HG03457 (cell line): ENCODE data around the gene HOXD3.

Experiments used
- ATAC-seq: cut with Tn5 transposase; IDR thresholded peaks from one replicate; pipeline ENCODE4 v1.9.1; 2021; ENCODE audit warnings: moderate number of reproducible peaks; ENCODE audit not compliant: unreplicated experiment

HOXD3 gene

DNA sequence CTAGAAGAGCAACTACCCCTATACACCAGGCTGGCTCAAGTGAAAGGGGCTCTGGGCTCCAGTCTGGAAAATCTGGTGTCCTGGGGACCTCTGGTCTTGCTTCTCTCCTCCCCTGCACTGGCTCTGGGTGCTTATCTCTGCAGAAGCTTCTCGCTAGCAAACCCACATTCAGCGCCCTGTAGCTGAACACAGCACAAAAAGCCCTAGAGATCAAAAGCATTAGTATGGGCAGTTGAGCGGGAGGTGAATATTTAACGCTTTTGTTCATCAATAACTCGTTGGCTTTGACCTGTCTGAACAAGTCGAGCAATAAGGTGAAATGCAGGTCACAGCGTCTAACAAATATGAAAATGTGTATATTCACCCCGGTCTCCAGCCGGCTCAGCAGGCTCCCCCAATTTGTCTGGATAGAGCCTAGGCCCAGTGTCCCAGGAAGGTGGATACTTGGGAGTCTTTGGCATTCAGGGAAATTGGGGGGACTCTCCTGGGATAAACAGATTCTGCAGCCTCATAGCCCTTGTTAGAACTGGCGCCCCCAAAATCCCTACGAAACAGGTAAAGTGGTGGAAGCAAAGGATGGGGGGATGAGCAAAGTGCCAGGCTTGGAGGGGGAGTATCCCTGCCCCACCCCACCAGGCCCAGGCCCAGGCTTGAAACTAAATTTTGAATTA, 8.2 kb upstream of the HOXD3 start:
- ATAC-seq, result no peak

DNA sequence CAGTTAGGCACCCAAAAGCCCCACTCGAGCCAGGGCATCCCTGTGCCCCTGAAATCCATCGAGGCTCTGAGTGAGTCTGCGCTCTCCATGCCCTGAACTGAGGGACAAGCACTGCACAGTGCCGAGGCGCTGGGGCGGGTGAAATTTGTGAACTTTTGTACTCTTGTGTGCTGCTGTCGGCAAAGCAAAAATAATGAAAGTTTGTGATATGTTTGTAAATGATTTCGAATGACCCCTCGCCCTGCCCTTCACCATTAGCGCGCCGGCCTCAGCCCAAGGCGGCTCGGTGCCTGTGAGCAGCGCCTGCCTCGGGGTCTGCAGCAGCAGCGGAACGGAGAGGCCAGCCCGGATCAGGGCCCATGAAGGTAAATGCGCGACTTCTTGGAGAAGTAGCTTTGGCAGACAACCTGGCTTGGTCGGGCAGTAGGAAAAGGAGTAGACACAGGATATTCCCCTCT, 7.6 kb upstream of the HOXD3 start:
- no peak for ATAC-seq

DNA sequence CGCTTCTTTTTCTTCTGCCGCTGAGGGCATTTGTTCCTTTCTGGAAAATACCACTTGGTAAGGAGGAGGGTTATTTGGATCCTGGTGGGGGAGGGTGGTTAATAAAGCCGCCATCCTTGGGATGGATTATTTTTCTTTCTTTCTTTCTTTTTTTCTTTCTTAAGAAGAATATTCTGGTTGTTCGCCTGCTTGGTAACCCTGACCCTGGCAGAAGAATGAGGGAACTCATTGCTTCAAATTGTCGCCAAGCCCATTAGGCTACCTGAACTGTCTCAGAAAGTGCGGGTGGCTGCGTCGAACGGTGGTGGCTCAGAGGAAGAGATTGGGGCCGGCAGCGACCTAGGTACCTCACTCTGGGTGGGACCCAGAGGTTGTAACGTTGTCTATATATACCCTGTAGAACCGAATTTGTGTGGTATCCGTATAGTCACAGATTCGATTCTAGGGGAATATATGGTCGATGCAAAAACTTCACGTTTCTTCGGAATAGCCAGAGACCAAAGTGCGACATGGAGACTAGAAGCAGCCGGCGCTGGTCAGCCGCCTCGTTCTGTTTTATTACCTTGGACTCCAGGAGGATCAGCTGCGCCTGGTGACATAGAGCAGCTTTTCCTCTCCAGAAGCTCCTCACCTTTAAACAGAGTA, 7.0 kb upstream of the HOXD3 start:
- ATAC-seq, result no peak

DNA sequence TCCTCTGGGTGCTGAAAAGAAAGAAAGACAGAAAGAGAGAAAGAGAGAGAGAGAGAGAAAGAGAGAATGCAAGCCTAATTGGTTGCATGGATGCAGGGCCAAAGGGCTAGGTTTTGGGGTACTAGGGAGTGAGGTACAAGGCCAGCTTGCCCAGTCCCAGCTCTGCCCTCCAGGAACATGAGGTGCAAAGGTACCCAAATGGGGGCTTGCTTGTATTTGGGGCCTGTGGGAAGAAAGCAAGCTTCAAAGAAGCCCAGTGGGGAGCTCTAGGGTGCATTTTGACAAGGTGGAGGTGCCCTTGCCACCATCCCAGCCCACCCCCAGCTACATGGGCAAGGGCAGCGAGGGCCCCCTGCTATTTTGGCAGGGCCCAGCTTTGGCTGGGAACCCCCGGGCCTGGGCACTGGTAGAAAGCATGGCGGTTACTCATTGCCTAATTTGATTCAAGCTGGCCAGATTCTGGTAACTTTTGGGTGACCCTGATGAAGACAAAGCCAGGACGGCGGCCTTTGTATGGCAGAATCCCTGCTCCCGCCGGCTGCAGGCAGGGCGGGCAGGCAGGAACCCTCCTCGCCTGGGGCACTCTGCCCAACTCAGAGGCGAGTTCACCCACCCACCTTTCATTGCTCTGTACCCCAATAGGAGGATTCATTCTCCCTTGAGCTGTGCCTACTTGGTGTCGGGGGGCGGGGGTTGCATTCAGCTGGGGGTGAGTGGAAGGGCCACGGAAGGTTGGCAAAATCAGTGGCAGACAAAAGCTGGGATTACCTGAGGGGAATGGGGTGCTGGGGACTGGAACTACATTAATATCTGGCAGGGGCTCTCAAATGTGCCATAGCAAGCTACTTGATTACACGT, 6.3 kb upstream of the HOXD3 start:
- no peak for ATAC-seq

- no peak for ATAC-seq
Measured at GRCh38 chr2:176151442-176152287, 5.4 kb upstream of the HOXD3 start, which contains the start of gene HOXD4. HOXD4 (plus strand) TSS chr2:176151550; CDS start chr2:176151634, 84 bp downstream.

DNA sequence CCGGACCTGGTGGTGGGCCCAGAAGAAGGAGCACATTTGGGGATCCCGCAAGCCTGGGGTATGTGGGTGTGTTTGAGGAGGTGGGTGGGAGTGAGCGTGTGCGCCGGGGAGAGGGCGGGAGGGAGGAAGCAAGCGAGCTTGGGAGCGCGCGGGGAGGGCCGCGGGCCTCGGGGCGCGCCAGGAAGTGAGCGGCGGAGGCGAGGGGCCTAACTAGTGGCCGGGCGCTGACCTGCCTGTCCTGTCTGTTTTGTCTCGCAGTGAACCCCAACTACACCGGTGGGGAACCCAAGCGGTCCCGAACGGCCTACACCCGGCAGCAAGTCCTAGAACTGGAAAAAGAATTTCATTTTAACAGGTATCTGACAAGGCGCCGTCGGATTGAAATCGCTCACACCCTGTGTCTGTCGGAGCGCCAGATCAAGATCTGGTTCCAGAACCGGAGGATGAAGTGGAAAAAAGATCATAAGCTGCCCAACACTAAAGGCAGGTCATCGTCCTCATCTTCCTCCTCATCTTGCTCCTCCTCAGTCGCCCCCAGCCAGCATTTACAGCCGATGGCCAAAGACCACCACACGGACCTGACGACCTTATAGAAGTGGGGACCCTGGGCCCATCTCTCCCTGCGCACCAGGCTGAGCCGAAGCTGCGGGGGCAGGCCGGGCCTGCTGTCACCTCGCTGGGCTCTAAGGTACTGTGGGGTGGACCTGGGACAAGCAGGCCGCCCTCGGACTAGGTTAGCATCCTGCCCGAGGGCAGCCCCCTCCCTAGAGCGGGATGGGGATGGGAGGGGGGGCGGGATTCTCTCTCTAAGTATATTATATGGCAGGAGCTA, 4.5 kb upstream of the HOXD3 start:
- ATAC-seq, result no peak

DNA sequence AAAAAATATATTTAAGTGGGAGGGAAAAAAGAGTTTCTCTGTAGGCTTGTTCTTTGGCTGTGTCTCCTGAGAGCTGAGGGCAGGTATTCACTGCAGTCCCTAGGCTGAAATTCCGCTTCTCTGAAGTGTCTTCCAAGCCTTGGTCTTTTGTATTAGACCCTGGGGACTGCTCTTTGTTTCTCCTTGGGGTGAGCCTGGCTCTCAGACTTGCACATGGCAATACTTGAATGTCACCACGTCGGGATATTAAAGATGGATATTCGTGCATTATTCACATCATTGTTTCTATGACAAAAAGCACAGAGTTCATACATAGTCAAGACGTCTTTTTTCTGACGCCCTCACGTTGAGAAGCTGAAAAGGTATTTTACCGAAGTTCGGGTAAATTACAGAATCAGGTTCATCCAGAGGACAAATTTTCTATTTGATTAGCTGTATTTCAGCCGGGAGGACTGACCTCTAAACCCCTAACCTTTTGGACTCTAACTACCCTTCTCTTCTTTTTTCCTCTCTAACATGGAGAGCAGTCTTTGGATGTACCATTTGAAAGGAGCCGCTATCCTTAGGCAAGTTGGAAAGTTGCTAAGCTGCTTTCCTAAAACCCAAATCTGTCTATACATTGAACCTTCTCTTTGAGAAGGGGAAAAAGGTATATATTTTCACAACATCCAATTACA, 2.4 kb upstream of the HOXD3 start:
- no peak for ATAC-seq

DNA sequence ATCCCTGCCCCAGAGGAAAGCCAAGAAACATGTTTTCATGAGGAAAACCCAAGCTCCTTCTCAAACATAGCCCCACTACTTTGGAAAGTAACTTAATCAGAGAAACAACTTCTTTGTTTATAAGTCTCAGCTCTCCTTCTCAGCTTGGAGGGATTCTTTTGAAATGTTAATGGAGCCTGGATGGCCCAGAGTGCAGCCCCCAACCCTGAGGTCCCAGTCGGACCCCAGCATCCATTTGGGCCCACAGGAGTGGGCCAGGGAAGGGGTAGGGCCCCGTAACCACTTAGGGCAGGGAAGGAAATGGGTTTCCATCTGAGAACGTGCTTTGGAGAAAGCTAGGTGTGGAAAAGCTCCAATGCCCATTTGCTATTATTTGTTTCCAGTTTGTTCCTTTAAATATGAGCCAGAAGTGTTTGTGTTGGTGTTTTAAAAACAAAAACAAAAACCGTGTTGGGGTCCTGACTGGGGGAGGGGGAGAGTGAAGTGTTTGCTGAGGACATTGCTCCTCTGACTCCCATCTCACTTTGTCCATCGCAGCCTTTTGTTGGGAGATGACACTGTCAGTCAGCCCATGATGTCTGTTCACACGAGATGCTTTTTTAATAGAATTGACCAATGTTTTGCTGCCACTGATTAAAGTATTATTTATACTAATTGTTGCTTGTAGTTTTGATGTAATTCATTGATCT, 1.6 kb upstream of the HOXD3 start:
- no peak for ATAC-seq

- ATAC-seq, result no peak
Measured at GRCh38 chr2:176156301-176156806, 753 bp upstream of the HOXD3 start.

- no peak for ATAC-seq
Measured at GRCh38 chr2:176157499-176158185, 535 bp downstream of the HOXD3 start.

- ATAC-seq, result no peak
Measured at GRCh38 chr2:176158186-176158591, 1.1 kb downstream of the HOXD3 start.

DNA sequence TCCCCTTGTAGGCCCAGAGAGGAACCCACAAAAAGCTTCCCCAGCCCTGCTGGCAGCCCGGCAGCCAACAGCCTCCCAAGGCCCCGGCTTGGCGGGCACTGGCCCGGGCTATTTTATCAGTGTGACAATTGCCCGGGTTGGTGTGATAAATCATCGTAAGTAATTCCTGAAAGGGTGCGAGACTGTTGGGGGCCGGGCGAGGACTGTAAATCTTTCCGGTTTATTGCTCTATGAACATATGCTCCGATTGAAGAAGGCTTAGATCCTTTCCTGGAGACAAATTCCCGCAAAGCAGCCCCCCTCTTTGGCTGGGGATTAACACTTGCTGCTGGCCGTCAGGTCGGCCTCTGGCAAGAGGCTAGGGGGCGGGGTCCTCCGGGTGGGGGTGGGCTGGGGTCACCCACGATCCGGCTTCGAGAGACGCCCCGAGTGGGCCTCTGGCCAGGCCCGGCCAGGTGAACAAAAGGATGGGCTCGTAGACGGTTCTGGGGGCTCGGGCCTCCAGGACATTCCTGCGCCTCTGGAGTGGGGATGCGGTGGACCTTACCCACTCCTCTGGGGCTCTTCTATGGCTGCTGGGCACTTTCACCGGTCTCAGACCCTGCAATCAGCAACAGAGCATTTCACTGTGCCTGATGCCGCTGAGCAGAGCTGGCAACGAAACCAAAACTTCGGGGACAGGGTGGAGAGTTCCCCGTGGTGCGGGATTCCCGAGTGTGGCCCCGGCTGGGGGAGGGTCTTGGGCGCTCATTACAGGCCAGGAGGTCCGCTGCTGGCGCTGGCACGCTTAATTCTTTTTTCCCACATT, 2.0 kb downstream of the HOXD3 start:
- no peak for ATAC-seq

DNA sequence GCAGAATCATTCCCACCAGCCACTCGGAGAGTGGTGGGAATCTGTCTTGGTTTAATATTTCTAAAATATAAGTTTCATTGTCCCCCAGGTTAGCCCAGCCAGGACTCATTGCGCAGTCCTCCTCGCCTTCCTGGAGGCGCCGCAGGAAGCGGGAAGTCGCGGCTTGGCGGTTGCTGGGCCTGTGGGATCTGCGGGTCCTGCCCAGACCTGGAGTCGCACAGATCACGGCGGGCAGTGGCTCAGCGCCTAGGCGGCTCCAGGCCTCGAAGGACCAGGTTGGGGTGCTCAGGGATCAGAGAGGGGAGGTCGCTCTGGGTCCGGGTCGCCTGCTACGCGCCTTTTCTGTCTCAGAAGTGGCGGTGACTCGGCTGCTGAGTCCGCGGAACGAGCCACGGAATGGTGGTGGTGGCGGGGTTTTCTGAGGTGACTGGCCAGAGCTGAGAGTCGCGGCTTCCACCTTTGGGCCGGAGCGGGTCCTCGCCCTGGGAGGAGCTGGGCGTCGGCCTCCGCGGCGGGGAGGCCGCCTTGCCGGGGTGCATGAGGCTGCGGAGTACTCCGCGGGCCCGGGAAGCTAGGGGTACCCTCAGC, 2.6 kb downstream of the HOXD3 start:
- no peak for ATAC-seq

- ATAC-seq, result no peak
Measured at GRCh38 chr2:176160251-176160985, 3.3 kb downstream of the HOXD3 start.

GRCh38 chr2:176160986-176161824, 4.1 kb downstream of the HOXD3 start:
- ATAC-seq, result no peak
